ENCODE results near the gene EPPIN.
"Not testable (repeated sequence)": the region's sequence is repeated elsewhere in the genome, so short reads cannot be mapped to it uniquely, and the experiment has no call there.

The EPPIN gene

DNA sequence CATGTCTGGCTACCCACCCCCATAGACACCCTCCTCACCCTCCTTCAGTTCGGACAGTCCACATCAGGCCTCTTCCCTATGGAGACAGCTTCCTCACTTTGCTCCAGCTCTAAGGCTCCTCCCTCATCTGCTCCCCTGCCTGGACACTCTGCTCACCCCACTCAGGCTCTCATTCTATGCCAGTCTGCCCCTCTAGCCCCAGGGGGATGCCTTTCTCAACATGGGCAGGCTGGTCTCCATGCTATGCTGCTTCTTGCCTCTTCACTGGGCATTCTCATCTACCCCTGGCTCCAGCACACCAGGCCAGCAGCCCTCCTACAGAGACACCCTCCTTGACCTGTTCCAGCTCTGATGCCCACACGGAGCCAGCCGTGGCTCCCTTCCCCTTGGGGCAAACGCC is 32.0 kb upstream of the EPPIN start, which contains the start of gene WFDC8:
TSS of gene WFDC8 (minus strand) at position 101 of the 400 bp plus-strand sequence. CDS start at position 64, 37 bp downstream.
- Histone ChIP-seq H3K4me1 (ENCODE audit: control insufficient read depth, insufficient read depth, low read length) (no peaks in the 10 kb centered on the region), H3K4me3 (ENCODE audit: insufficient read depth, low read depth, low read length) (no peak within 1 kb of the TSS), H3K27ac (ENCODE audit: insufficient read depth, low read depth, low read length, poor library complexity, severe bottlenecking) (no peak within 1 kb of the TSS), H3K9me3 (ENCODE audit: control insufficient read depth, low read length) (no peaks in the 10 kb centered on the region), H3K36me3 (ENCODE audit: control insufficient read depth, insufficient read depth, low read length) (no peaks in the 10 kb centered on the region), H3K27me3 (ENCODE audit: control insufficient read depth, insufficient read depth, low read length, poor library complexity, severe bottlenecking) (no peaks in the 10 kb centered on the region)
- WGBS, 2 experiments: 92 to 94% methylated on average over 4 of the region's 4 CpGs

DNA sequence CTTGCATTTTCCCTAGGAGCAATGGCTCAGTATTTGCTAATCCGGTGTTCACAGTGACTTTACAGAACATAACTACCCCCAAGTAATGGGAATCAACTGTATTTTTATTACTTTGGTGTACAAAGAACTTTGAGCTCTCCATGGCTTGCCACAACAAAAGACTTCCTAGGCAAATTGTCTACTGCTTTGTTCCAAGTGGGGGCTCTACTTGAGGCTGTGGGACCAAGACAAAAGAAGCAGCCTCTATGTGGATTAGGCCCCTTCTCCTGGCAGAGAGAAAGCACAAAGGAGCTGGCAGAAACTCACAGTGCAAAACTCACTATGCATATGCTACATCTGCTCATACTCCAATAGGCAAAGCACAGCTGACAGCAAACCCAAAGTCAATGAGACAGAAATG is 31.0 kb upstream of the EPPIN start:
- no peaks in the 10 kb centered on the region for H3K4me1 ChIP-seq (ENCODE audit: control insufficient read depth, insufficient read depth, low read length)
- 57% methylated on average over 1 of the region's 1 CpG; no CpG with 5 or more reads in 1 of the 2 experiments for WGBS, 2 experiments
- H3K27me3 ChIP-seq (ENCODE audit: control insufficient read depth, insufficient read depth, low read length, poor library complexity, severe bottlenecking): no peaks in the 10 kb centered on the region
- no peaks in the 10 kb centered on the region for H3K36me3 ChIP-seq (ENCODE audit: control insufficient read depth, insufficient read depth, low read length)
- no peak overlapping the region for H3K27ac ChIP-seq (ENCODE audit: insufficient read depth, low read depth, low read length, poor library complexity, severe bottlenecking)
- no peak overlapping the region for H3K4me3 ChIP-seq (ENCODE audit: insufficient read depth, low read depth, low read length)
- H3K9me3 ChIP-seq (ENCODE audit: control insufficient read depth, low read length): no peaks in the 10 kb centered on the region

DNA sequence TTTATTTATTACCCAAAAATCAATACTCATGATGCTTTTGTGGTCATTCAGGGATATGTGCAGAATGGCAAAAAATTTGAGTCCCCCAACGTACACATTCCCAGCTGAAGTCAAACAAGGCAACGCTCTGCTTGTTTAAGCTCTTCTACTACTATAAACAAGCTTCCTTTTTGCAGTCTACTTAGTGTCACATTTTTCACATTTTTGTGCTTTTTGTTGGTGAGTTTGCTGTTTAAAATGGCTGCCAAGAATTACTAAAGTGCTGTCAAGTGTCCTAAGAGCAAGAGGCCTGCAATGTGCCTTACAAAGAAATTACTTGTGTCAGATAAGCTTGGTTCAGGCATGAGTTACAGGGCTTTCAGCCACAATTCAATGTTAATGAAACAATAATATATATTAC is 29.8 kb upstream of the EPPIN start:
- Histone ChIP-seq H3K36me3 (ENCODE audit: control insufficient read depth, insufficient read depth, low read length) (no peaks in the 10 kb centered on the region), H3K9me3 (ENCODE audit: control insufficient read depth, low read length) (no peaks in the 10 kb centered on the region), H3K27ac (ENCODE audit: insufficient read depth, low read depth, low read length, poor library complexity, severe bottlenecking) (no peak overlapping the region), H3K4me1 (ENCODE audit: control insufficient read depth, insufficient read depth, low read length) (no peaks in the 10 kb centered on the region), H3K27me3 (ENCODE audit: control insufficient read depth, insufficient read depth, low read length, poor library complexity, severe bottlenecking) (no peaks in the 10 kb centered on the region), H3K4me3 (ENCODE audit: insufficient read depth, low read depth, low read length) (no peak overlapping the region)
- WGBS, 2 experiments: 75 to 100% methylated on average over 1 to 2 of the region's 2 CpGs

DNA sequence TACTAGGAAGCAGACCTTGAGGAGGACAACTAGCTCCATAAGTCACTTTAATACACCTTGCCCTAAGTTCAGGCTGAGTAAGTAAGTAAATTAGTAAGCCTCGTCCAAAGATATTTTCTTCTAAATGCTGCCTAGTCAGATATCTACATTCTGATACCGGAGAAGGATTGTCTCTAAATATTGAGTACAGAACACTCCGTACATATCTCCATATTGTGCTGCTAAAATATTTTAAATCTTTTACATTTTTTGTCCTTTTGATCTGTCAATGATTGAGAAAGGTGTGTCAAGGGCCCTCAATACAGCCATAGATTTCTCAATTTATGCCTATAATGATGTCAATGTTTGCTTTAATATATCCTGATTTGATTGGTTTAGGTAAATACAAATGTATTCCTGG is 28.7 kb upstream of the EPPIN start:
- no peak overlapping the region for H3K27ac ChIP-seq (ENCODE audit: insufficient read depth, low read depth, low read length, poor library complexity, severe bottlenecking)
- H3K27me3 ChIP-seq (ENCODE audit: control insufficient read depth, insufficient read depth, low read length, poor library complexity, severe bottlenecking): no peaks in the 10 kb centered on the region
- 95% methylated on average over 3 of the region's 3 CpGs; no CpG with 5 or more reads in 1 of the 2 experiments for WGBS, 2 experiments
- no peak overlapping the region for H3K4me3 ChIP-seq (ENCODE audit: insufficient read depth, low read depth, low read length)
- H3K9me3 ChIP-seq (ENCODE audit: control insufficient read depth, low read length): no peaks in the 10 kb centered on the region
- no peaks in the 10 kb centered on the region for H3K36me3 ChIP-seq (ENCODE audit: control insufficient read depth, insufficient read depth, low read length)
- no peaks in the 10 kb centered on the region for H3K4me1 ChIP-seq (ENCODE audit: control insufficient read depth, insufficient read depth, low read length)

DNA sequence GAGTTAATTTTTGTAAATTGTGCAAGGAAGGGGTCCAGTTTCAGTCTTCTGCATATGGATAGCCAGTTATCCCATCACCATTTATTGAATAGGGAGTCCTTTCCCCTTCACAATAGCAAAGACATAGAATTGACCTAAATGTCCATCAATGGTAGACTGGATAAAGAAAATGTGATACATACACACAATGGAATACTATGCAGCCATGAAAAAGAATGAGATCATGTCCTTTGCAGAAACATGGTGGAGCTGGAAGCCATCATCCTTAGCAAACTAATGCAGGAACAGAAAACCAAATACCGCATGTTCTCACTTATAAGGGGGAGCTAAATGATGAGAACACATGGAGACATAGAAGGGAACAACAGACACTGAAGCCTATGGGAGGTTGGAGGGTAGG is 22.4 kb upstream of the EPPIN start:
- H3K36me3 ChIP-seq (ENCODE audit: control insufficient read depth, insufficient read depth, low read length); H3K27me3 ChIP-seq (ENCODE audit: control insufficient read depth, insufficient read depth, low read length, poor library complexity, severe bottlenecking); H3K4me3 ChIP-seq (ENCODE audit: insufficient read depth, low read depth, low read length); H3K27ac ChIP-seq (ENCODE audit: insufficient read depth, low read depth, low read length, poor library complexity, severe bottlenecking); H3K4me1 ChIP-seq (ENCODE audit: control insufficient read depth, insufficient read depth, low read length); H3K9me3 ChIP-seq (ENCODE audit: control insufficient read depth, low read length): not testable (repeated sequence)
- 88 to 93% methylated on average over 1 of the region's 1 CpG for WGBS, 2 experiments

DNA sequence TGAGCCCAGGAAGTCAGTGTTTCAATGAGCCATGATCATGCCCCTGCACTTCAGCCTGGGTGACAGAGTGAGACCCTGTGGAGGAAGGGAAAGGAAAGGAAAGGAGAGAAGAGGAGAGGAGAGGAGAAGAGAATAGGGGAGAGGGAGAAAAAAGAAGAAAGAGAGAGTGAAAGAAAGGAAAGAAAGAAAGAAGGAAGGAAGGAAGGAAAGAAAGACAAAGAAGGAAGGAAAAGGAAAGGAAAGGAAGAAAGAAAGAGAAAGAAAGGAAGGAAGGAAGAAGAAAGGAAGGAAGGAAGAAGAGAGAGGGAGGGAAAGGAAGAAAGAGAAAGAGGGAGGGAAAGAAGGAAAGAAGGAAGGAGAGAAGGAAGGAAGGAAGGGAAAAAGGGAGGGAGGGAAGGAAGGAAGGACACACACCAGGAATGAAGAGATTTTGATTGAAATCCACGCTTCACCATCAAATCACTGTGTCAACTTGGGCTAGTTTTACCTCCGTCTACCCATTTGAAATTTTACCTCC is 17.6 kb upstream of the EPPIN start:
- Histone ChIP-seq H3K27me3 (ENCODE audit: control insufficient read depth, insufficient read depth, low read length, poor library complexity, severe bottlenecking) (no peaks in the 10 kb centered on the region), H3K27ac (ENCODE audit: insufficient read depth, low read depth, low read length, poor library complexity, severe bottlenecking) (no peak overlapping the region), H3K4me3 (ENCODE audit: insufficient read depth, low read depth, low read length) (no peak overlapping the region), H3K36me3 (ENCODE audit: control insufficient read depth, insufficient read depth, low read length) (no peaks in the 10 kb centered on the region), H3K9me3 (ENCODE audit: control insufficient read depth, low read length) (no peaks in the 10 kb centered on the region), H3K4me1 (ENCODE audit: control insufficient read depth, insufficient read depth, low read length) (no peaks in the 10 kb centered on the region)
- 93 to 97% methylated on average over 2 of the region's 2 CpGs for WGBS, 2 experiments

DNA sequence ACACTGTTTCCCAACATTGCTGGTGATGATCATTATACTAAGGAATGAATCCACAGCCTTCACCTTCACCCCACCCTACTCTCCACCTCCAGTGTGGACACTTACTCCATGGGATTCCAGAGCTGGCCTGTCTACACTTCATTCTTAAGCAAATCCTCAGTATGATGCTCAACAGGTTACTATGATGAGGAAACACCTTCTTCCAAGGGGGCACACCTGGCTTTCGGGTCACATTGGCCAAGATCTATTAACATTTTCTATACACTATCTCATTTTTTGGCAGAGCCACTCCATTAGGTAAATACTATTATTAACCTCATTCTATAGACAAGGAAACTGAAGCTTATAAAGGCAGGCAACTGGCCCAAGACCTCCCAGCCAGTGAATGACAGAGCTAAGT is 8.0 kb upstream of the EPPIN start:
- no peaks in the 10 kb centered on the region for H3K27me3 ChIP-seq (ENCODE audit: control insufficient read depth, insufficient read depth, low read length, poor library complexity, severe bottlenecking)
- H3K36me3 ChIP-seq (ENCODE audit: control insufficient read depth, insufficient read depth, low read length): no peaks in the 10 kb centered on the region
- H3K27ac ChIP-seq (ENCODE audit: insufficient read depth, low read depth, low read length, poor library complexity, severe bottlenecking): no peak overlapping the region
- H3K4me1 ChIP-seq (ENCODE audit: control insufficient read depth, insufficient read depth, low read length): no peaks in the 10 kb centered on the region
- H3K4me3 ChIP-seq (ENCODE audit: insufficient read depth, low read depth, low read length): no peak overlapping the region
- no peaks in the 10 kb centered on the region for H3K9me3 ChIP-seq (ENCODE audit: control insufficient read depth, low read length)
- WGBS, 2 experiments: 78 to 100% methylated on average over 1 of the region's 1 CpG

DNA sequence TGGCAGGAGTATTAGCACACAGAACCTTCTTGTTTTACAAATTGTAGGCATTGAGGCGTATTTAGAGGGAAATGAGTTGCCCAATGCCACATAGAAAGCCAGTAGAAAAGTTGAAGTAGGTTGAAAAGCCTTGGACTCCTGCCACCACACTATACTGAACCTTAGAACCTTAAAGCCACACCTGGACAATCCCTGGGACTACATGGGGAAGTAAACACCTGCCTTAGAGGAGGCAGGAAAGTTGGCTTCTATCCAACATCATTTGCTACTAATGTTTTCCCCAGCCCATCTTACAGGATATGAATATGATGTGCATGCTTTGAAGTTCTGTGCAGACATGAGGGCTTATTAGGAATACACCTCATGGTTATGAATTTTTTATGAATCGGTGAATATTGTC is 5.3 kb upstream of the EPPIN start:
- whole genome bisulfite sequencing, 2 experiments: 95% methylated on average over 2 of the region's 2 CpGs
- H3K36me3 ChIP-seq (ENCODE audit: control insufficient read depth, insufficient read depth, low read length): no peaks in the 10 kb centered on the region
- no peaks in the 10 kb centered on the region for H3K4me1 ChIP-seq (ENCODE audit: control insufficient read depth, insufficient read depth, low read length)
- H3K27me3 ChIP-seq (ENCODE audit: control insufficient read depth, insufficient read depth, low read length, poor library complexity, severe bottlenecking): no peaks in the 10 kb centered on the region
- no peaks in the 10 kb centered on the region for H3K9me3 ChIP-seq (ENCODE audit: control insufficient read depth, low read length)
- no peak overlapping the region for H3K4me3 ChIP-seq (ENCODE audit: insufficient read depth, low read depth, low read length)
- H3K27ac ChIP-seq (ENCODE audit: insufficient read depth, low read depth, low read length, poor library complexity, severe bottlenecking): no peak overlapping the region

DNA sequence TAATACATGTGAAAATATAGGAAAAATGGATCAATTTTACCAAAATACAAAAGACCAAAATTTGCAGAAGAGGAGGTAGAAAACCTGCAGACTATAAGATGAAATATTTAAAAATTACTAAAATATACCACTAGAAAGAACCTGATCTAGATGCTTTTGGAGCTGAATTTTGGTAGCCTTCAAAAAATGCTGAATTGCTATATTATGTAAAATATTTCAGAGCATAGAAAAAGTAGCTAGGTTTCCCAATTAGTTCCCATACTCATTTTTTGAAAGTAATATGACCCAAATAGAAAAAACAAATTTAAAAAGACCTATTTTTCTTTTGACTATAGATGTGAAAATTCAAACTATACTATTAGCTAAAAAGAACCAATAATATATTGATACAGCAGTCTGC is 3.6 kb upstream of the EPPIN start:
- Histone ChIP-seq H3K27me3 (ENCODE audit: control insufficient read depth, insufficient read depth, low read length, poor library complexity, severe bottlenecking) (no peaks in the 10 kb centered on the region), H3K27ac (ENCODE audit: insufficient read depth, low read depth, low read length, poor library complexity, severe bottlenecking) (no peak overlapping the region), H3K4me3 (ENCODE audit: insufficient read depth, low read depth, low read length) (no peak overlapping the region), H3K36me3 (ENCODE audit: control insufficient read depth, insufficient read depth, low read length) (no peaks in the 10 kb centered on the region), H3K4me1 (ENCODE audit: control insufficient read depth, insufficient read depth, low read length) (no peaks in the 10 kb centered on the region), H3K9me3 (ENCODE audit: control insufficient read depth, low read length) (no peaks in the 10 kb centered on the region)

DNA sequence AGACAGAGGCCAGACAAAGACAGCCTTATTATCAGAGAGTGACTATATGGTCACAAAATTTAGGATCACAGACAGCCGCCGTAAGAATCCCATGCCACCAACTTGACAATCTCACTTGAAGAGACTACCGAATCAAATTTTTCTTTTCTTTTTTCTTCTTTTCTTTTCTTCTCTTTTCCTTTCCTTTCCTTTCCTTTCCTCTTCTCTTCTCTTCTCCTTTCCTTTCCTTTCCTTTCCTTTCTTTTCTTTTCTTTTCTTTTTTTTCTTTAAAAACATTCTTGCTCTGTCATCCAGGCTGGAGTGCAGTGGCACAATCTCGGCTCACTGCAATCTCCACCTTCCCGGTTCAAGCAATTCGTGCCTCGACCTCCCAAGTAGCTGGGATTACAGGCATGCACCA is 1.2 kb upstream of the EPPIN start:
- Histone ChIP-seq H3K4me3 (ENCODE audit: insufficient read depth, low read depth, low read length) (no peak overlapping the region), H3K4me1 (ENCODE audit: control insufficient read depth, insufficient read depth, low read length) (no peaks in the 10 kb centered on the region), H3K36me3 (ENCODE audit: control insufficient read depth, insufficient read depth, low read length) (no peaks in the 10 kb centered on the region), H3K9me3 (ENCODE audit: control insufficient read depth, low read length) (no peaks in the 10 kb centered on the region), H3K27me3 (ENCODE audit: control insufficient read depth, insufficient read depth, low read length, poor library complexity, severe bottlenecking) (no peaks in the 10 kb centered on the region), H3K27ac (ENCODE audit: insufficient read depth, low read depth, low read length, poor library complexity, severe bottlenecking) (no peak overlapping the region)
- WGBS, 2 experiments: 90 to 97% methylated on average over 7 of the region's 7 CpGs

All from ectodermal cell (in vitro differentiated cells).